Uterus (tissue), 4 donors: ENCODE results near the gene ERVH48-1. TPM values are rescaled to one million over a fixed set of nuclear protein-coding genes. Genes with fewer than 3 reads are reported as not detected.
"Not testable (repeated sequence)": the region's sequence is repeated elsewhere in the genome, so short reads cannot be mapped to it uniquely, and the experiment has no call there.

Experiments
- DNase-seq, 2 donors: peaks; one replicate each; pipeline ENCODE4 v3.0.0-alpha.2; 2019 to 2020
- H3K27ac ChIP-seq, 2 donors: fragments of 200-600 bp; sonication (generic); 1 replicate in 1 of 2; 2 replicates in 1 of 2; pipeline ENCODE4 v1.5.1; 2016 to 2018
- H3K27me3 ChIP-seq, 2 donors: fragments of 200-600 bp; sonication (generic); one replicate each; pipeline ENCODE4 v1.5.1; 2018 to 2019; ENCODE audit warnings: control low read depth in 1 of 2
- H3K36me3 ChIP-seq, 2 donors: fragments of 200-600 bp; sonication (generic); one replicate each; pipeline ENCODE4 v1.5.1; 2019; ENCODE audit warnings: control low read depth in 1 of 2
- H3K4me1 ChIP-seq, 2 donors: fragments of 200-600 bp; sonication (generic); one replicate each; pipeline ENCODE4 v1.5.1; 2018 to 2019; ENCODE audit warnings: control low read depth in 1 of 2
- H3K4me3 ChIP-seq, 2 donors: fragments of 200-600 bp; sonication (generic); 1 replicate in 1 of 2; 2 replicates in 1 of 2; pipeline ENCODE4 v1.5.1; 2018 to 2019; ENCODE audit warnings: mild to moderate bottlenecking in 1 of 2
- H3K9me3 ChIP-seq, 2 donors: fragments of 200-600 bp; sonication (generic); one replicate each; pipeline ENCODE4 v1.5.1; 2019; ENCODE audit warnings: control low read depth in 1 of 2
- CTCF ChIP-seq, 4 experiments: fragments of 200-600 bp in 2 of 4; fragments of 450-650 bp in 2 of 4; sonication (generic) in 2 of 4; IDR thresholded peaks; one replicate each; pipeline ENCODE4 v1.5.1; 2016 to 2019; ENCODE audit warnings: antibody characterized with exemption in 4 of 4, mild to moderate bottlenecking in 2 of 4, moderate library complexity in 1 of 4
- POLR2A ChIP-seq, 2 donors: fragments of 450-650 bp; IDR thresholded peaks; one replicate each; pipeline ENCODE4 v1.6.1; 2016; ENCODE audit warnings: antibody characterized with exemption in 2 of 2, mild to moderate bottlenecking in 1 of 2, moderate library complexity in 1 of 2
- intact Hi-C: fragments of 100-400 bp; cut with DNase I; formaldehyde crosslinking; loops from one replicate; pipeline ENCODE4 v1.15.1; 2023; ENCODE audit warnings: low total_unique reads
- total RNA-seq, 4 donors: library from RNA; depleted of rRNA in 3 of 4; stranded (reverse); fragments of >200 nt in 3 of 4; gene quantifications; one replicate each; pipeline versions ENCODE4 v1.1.0 to v1.2.4, GENCODE V29; 2014 to 2023
- donor health status: DM: yes; HTN: yes; CAD: no.

The ERVH48-1 gene
- total RNA-seq, 4 donors from 2014 or later: not detected

DNA sequence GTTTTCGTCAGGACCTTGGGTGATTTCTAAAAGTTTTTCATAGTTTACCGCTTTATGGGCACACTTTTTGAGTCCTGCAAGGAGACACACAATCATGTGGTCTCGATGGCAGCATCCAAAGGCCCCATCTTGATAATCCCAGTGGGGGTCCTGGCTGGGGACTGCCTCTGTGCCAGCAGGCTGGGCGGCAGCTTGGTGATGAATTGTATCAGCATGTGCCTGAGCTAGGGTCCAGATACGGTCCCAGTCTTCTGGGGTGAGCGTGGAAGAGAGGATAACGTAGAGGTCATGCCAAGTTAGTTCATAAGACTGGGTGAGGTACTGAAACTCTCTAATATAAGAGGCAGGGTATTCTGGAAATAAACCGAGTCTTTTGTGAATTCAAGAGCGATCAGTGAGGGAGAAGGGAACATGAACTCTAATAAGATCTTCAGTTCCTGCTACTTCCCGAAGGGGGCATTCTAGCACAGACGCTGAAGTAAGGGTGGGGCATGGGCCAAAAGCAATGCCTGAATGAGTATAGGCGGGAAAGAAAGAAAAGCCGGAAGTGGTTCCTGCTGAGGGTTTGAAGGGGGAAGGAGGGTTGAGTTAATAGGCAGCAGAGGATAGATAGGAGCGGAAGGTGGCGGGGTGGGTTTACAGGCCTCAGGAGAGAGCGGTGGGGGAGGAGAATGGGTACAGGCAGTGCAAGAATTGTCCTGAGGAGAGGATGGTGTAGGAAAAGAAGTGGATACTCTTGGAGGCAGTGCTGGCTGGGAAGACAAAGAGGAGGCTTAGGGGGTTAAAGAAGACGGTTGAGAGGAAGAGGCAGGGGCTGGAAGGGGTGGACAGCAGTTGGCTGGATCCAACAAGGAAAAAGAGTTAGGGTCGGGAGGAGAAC, 1.6 kb downstream of the ERVH48-1 start:
- intact Hi-C loops: no loop called here
- DNase-seq: peak; percentile 69 to 83
- Histone ChIP-seq H3K27ac (peak overlapping the region in 1 of 2 donors; percentile 42), H3K27me3 (no peaks in the 10 kb centered on the region), H3K36me3 (no peaks in the 10 kb centered on the region), H3K9me3 (no peaks in the 10 kb centered on the region), H3K4me3 (peak overlapping the region in 1 of 2 donors; percentile 18), H3K4me1 (no peaks in the 10 kb centered on the region)
- TF ChIP-seq CTCF (IDR thresholded peaks at IDR 0.05): peak; percentile 65 to 90 (median 77)
- no peak for TF ChIP-seq POLR2A (IDR thresholded peaks at IDR 0.05)

DNA sequence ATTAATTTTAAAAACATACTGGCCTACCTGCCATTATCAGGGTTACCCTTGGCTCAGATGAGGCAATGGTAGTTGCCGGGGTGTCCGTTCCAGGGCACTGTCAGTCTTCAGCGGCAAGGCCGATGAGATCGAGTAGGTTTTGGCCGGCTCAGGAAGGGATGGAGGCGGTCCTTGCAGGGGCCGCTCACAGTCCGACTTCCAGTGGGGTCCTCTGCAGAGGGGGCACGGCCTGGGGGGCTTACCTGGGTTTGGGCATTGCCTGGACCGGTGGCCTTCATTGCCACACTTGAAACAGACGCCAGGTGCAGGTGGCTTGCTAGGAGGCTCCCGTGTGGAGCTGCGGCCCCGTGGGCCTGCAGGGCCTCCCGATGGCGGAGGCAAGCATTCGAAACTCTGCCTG, 2.5 kb downstream of the ERVH48-1 start:
- Histone ChIP-seq H3K4me3 (no peak overlapping the region), H3K4me1 (no peaks in the 10 kb centered on the region), H3K9me3 (no peaks in the 10 kb centered on the region), H3K36me3 (no peaks in the 10 kb centered on the region), H3K27ac (no peak overlapping the region), H3K27me3 (no peaks in the 10 kb centered on the region)
- TF ChIP-seq POLR2A (IDR thresholded peaks at IDR 0.05): no peak
- TF ChIP-seq CTCF (IDR thresholded peaks at IDR 0.05): no peak
- intact Hi-C loops: no loop called here
- no peak for DNase-seq

DNA sequence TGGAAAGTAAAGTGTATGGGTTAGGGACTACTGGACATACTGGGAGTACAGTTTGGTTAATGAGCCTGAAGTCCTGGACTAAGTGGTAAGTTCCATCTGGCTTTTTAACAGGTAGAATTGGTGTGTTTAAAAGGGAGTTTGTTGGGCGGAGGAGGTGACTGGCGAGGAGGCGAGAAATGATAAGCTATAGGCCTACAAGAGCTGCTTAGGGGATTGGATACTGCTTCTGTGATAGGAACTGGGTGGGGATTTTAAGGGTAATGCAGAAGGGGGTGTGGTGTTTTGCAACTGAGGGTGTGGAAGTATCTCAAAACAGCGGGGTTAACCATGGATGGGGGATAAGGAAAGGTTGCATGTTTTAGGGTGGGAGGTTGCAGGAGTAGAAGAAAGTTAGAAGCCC, 3.5 kb downstream of the ERVH48-1 start:
- H3K27ac ChIP-seq: no peak overlapping the region
- H3K9me3 ChIP-seq: no peaks in the 10 kb centered on the region
- no peaks in the 10 kb centered on the region for H3K27me3 ChIP-seq
- no peak for TF ChIP-seq CTCF (IDR thresholded peaks at IDR 0.05)
- TF ChIP-seq POLR2A (IDR thresholded peaks at IDR 0.05): no peak
- no peaks in the 10 kb centered on the region for H3K4me1 ChIP-seq
- intact Hi-C loops: no loop called here
- no peak overlapping the region for H3K4me3 ChIP-seq
- DNase-seq: no peak
- H3K36me3 ChIP-seq: no peaks in the 10 kb centered on the region

- Histone ChIP-seq H3K4me3 (no peak overlapping the region), H3K36me3 (no peaks in the 10 kb centered on the region), H3K27me3 (no peaks in the 10 kb centered on the region), H3K27ac (no peak overlapping the region), H3K4me1 (no peaks in the 10 kb centered on the region), H3K9me3 (no peaks in the 10 kb centered on the region)
- intact Hi-C loops: no loop called here
- TF ChIP-seq CTCF (IDR thresholded peaks at IDR 0.05) (no peak), POLR2A (IDR thresholded peaks at IDR 0.05) (no peak)
- no peak for DNase-seq
These were observed 7.1 kb downstream of the ERVH48-1 start for GRCh38 chr21:42918291-42918690.

DNA sequence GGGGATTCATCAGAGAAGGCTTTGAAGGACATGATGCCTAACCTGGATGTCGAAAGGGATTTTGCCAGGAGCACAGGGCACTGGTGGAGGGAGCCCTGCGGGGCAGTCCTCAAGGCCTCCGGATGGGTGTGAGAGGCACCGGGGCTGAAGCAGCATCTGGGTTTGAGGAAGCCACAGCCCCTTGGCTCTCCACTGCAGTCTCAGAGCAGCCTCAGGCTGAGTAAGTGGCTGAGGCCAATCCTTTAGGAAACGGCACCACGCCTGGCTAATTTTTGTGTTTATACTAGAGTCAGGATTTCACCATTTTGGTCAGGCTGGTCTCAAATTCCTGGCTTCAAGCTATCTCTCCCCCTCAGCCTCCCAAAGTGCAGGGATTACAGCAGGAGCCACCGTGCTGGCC, 12.0 kb downstream of the ERVH48-1 start:
- intact Hi-C loops: no loop called here
- Histone ChIP-seq H3K27ac (no peak overlapping the region), H3K36me3 (no peaks in the 10 kb centered on the region), H3K4me3 (no peak overlapping the region), H3K4me1 (no peaks in the 10 kb centered on the region), H3K27me3 (no peaks in the 10 kb centered on the region), H3K9me3 (no peaks in the 10 kb centered on the region)
- TF ChIP-seq POLR2A (IDR thresholded peaks at IDR 0.05) (no peak), CTCF (IDR thresholded peaks at IDR 0.05) (no peak)
- DNase-seq: no peak

DNA sequence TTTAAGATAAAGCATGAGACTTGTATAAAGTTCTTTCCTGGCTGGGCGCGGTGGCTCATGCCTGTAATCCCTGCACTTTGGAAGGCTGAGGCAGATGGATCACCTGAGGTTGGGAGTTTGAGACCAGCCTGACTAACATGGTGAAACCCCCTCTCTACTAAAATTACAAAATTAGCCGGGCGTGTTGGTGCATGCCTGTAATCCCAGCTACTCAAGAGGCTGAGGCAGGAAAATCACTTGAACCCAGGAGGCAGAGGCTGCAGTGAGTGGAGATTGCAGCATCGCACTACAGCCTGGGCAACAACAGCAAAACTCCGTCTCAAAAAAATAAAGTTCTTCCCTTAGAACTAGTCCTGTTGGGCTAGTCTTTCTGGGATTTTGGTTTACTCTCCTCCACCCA, 13.5 kb downstream of the ERVH48-1 start:
- H3K4me3 ChIP-seq, H3K4me1 ChIP-seq, H3K27ac ChIP-seq, DNase-seq, H3K36me3 ChIP-seq, H3K9me3 ChIP-seq, H3K27me3 ChIP-seq, intact Hi-C loops: not testable (repeated sequence)

GRCh38 chr21:42908484-42908883, 16.9 kb downstream of the ERVH48-1 start:
- H3K4me1 ChIP-seq, H3K36me3 ChIP-seq, intact Hi-C loops, H3K27ac ChIP-seq, H3K27me3 ChIP-seq, H3K9me3 ChIP-seq, H3K4me3 ChIP-seq, DNase-seq: not testable (repeated sequence)
